Cardiac ventricle fibroblast (primary cell): ENCODE measurements around the gene BCL2L13. TPM values are rescaled to one million over a fixed set of nuclear protein-coding genes. Genes with fewer than 3 reads are reported as not detected.

ENCODE experiments used
- total RNA-seq: library from RNA; depleted of rRNA; stranded (reverse); fragments of >200 nt; gene quantifications from 2 replicates; pipeline ENCODE4 v1.2.3, GENCODE V29; 2015

Gene BCL2L13, protein sequence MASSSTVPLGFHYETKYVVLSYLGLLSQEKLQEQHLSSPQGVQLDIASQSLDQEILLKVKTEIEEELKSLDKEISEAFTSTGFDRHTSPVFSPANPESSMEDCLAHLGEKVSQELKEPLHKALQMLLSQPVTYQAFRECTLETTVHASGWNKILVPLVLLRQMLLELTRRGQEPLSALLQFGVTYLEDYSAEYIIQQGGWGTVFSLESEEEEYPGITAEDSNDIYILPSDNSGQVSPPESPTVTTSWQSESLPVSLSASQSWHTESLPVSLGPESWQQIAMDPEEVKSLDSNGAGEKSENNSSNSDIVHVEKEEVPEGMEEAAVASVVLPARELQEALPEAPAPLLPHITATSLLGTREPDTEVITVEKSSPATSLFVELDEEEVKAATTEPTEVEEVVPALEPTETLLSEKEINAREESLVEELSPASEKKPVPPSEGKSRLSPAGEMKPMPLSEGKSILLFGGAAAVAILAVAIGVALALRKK
- 41.3 and 42.2 TPM in 2 replicates for total RNA-seq

DNA sequence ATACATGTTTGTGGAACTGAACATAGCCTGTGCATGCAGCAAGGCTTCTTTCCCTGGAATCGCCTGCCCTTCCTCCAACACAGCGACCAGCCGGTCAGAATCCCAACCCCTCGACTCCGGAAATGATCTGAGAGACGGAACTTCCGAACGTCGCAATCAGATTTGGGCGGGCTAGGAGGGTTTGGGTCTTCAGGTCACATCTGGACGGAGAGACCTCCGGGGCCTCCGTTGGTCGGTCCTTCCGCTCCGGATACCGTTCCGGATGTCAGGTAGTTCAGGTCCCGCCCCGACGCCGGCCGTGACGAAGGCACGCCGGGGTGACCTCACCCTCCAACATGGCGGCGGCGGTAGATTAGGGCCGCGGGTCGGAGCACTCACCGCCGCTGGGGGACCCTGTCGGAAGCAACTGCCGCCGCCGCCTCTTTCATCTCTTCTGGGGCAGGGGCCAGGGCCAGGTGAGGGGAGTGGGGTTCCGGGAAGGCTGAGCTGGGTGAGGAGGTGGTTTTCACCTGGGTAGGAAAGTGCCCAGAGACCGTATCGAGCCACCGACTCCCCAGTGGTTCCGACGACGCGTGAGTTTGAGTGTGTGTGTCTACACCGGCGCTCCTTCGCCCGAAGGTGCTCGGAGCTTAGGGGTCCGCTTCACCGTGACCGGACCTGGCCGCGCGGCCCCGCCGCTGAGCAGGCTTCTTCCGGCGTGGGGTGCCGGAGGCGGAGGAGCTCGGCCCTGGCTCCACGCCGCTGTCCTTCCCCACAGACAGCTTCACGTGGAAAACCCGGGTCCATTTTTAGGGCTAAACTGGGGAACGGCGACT, at the start of gene BCL2L13:
Gene BCL2L13 (plus strand): TSS at position 326 of the 815 bp plus-strand sequence. CDS start 16,955 bp downstream, outside the sequence.

DNA sequence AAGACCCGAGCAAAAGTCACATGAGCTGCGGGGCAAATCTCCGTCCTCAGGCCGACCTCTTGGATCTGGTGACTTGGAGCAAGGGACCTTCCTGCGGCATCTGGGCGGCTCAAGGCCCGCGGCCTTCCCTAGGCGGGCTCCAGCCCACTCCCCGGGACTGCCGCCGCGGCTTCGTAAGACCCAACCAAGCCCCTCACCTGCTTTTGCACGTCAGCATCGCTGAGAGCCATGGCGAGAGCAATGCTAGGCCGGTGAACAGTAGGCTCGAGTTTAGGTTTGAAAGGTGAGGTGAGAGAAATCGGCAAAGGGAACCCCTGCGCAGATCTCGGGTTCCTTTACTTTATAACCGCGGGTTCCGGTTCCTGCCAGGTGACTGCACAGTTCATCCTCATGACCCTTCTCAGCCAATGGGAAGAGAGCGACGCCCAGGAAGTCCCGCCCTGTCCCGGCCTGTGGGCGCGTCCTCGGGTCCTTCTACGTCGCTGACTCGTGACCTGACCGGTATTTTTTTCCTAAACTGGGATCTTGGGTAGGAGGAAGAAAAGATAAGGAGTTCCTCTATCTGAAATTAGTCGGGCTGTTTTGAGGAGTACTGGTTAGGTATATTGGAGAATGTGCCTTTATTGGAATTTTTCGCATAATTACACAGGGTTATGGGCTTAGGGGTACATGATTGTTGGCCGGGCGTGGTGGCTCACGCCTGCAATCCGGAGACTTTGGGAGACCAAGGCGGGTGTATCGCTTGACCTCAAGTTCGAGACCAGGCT, 10.0 kb upstream of the BCL2L13 start, which contains the start of gene ATP6V1E1:
Gene ATP6V1E1 (minus strand): TSS at position 344 of the 767 bp plus-strand sequence. CDS start 114 bp downstream, at position 230.

DNA sequence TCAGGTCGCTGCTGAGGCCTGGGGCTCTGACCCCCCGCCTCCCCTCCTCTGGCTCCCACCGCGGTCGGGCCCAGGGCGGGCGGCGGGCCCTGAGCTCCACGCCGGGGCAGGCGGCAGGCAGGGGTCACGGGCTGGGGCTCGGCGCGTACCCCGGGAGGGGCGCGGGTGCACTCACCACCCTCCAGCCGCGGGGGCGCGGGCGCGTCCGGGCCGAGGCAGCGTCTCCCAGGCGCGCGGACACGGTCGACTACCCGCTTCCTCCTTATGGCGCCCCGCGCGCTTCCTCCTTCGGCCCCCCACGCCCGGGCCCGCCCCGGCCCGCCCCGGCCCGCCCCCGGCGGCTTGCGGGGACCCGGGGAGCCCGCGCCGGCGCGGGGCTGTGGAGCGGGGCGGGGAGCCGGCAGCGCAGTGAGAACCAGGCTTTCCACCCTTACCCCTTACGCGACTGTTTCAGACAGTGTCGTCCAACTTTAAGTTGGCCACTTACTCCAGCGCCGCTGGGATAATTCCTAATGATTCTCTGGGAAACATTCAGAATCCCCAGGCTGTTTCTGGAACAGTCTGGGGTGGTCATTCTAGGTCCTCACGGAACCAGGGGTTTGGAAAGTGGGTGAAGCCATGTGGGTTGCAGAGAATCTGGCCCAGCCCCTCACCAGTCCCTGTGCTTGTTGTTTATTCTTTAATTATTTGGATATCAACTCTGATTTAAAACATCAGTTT, 135.8 kb downstream of the BCL2L13 start, which contains the start of gene BID:
Gene BID (minus strand): TSS at position 264 of the 720 bp plus-strand sequence. CDS start 24,353 bp downstream, outside the sequence.

Other genes with a start within 250 kb of the BCL2L13 start
- gene SLC25A18, start 75.3 kb upstream of the BCL2L13 start, total RNA-seq: 0.12 TPM in 1 of 2 replicates, not detected in the other
- gene ATP6V1E1, start 10.0 kb upstream of the BCL2L13 start, total RNA-seq: 85.6 and 90.1 TPM in 2 replicates
- gene BID, start 135.7 kb downstream of the BCL2L13 start, total RNA-seq: 22.7 and 29.0 TPM in 2 replicates